HG03097 (cell line): ENCODE data around the gene ZNF213.

ENCODE experiments used
- ATAC-seq: cut with Tn5 transposase; IDR thresholded peaks from one replicate; pipeline ENCODE4 v1.9.1; 2021; ENCODE audit not compliant: unreplicated experiment, low FRiP score

Gene ZNF213, protein sequence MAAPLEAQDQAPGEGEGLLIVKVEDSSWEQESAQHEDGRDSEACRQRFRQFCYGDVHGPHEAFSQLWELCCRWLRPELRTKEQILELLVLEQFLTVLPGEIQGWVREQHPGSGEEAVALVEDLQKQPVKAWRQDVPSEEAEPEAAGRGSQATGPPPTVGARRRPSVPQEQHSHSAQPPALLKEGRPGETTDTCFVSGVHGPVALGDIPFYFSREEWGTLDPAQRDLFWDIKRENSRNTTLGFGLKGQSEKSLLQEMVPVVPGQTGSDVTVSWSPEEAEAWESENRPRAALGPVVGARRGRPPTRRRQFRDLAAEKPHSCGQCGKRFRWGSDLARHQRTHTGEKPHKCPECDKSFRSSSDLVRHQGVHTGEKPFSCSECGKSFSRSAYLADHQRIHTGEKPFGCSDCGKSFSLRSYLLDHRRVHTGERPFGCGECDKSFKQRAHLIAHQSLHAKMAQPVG

DNA sequence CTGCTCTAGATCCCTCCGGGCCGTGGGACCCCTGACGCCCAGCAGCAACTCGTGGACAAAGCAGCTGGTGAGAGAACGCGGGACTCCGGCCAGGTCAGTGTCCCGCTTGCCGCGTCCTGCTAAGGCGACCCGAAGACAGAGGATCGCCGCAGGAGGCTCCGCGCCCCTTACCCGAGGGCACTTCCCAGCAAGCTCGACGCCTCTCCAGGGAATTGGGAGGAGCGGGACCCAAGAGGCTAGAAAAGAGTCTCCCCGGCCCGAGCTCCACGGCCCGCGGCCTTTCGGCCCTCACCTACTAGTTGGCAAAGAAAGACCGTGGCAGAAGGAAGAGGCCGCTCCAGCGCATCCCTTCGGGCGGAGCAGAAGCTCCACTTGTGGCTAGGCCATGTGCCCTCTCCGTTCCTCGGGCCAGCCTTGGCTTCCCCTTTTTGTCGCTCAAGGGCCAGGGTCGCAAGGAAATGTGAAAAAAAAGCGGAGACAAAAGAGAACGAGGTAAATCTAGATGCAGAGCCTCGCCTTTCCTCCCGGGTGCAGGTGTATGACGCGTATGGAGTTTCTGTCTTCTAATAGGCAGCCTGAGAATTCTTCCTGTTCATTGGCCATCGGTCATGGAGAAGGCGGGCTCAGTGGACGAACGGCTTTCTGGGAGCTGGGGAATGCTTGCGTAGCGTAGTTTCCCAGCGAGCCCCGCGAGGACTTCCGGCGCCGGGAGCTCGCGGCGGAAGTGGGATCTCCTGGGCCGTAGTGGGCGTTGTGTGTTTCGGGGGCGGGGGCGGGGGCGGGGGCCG, at the start of gene ZNF213:
Gene ZNF213, plus strand, starts transcription at position 692 of the 788 bp plus-strand sequence. CDS start 2,252 bp downstream, outside the sequence.
- peak; percentile 85 for ATAC-seq

DNA sequence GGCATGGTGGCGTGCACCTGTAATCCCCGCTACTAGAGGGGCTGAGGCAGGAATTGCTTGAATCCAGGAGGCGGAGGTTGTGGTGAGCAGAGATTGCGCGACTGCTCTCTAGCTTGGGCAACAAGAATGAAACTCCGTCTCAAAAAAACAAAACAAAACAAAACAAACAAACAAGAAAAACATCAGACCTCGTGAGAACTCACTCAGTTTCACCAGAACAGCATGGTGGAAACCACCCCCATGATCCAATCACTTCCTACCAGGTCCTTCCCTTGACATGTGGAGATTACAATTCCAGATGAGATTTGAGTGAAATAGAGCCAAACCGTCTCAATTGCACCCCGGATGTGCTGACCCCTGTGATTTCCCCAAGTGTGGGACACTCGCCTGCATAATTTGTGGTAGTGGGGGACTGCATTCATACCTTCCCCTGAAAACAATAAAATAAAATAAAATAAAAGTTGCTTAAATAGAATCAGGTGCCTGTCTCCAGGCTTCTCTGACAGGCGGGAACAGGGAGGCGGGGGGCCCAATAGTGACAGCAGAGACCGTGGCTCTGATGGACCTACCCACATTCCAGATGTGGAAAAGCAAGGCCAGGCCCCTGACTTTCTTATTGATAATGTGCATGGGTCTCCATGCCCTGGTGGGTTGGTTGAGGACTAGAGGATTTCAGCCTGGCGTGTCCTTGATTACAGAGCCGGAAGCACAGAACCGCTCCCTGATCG, 48.8 kb upstream of the ZNF213 start:
- ATAC-seq: no peak

DNA sequence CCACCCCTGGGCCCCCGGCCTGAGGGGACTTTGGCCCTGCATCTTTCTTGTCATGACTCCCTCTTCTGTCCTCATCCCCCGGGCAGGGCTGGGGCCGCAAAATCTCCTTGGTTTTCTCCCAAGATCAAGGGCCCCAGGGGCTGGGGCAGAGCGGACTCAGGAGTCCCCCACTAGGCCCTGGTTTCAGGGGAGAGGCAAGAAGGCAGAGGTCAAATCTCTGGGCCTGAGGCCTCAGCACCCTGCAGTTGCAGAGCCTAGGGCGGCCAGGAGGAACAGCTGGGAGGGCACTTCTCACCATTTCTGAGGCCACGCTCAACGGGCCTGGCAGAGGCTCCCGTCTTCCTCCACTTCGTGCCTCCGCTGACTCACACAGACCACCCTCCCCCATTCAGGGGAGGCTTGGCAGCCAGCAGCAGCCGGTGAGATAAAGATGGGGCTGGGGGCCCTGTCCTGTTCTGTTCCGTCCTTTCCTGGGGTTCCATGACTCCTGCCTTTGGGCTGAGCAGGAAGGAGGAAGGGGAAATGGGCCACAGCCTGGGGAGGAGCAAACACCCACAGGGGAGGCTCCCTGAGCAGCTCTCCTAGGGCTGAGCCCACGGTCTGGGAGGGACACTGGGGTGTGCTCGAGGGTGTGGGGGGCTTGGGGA, 48.1 kb upstream of the ZNF213 start:
- ATAC-seq: no peak

DNA sequence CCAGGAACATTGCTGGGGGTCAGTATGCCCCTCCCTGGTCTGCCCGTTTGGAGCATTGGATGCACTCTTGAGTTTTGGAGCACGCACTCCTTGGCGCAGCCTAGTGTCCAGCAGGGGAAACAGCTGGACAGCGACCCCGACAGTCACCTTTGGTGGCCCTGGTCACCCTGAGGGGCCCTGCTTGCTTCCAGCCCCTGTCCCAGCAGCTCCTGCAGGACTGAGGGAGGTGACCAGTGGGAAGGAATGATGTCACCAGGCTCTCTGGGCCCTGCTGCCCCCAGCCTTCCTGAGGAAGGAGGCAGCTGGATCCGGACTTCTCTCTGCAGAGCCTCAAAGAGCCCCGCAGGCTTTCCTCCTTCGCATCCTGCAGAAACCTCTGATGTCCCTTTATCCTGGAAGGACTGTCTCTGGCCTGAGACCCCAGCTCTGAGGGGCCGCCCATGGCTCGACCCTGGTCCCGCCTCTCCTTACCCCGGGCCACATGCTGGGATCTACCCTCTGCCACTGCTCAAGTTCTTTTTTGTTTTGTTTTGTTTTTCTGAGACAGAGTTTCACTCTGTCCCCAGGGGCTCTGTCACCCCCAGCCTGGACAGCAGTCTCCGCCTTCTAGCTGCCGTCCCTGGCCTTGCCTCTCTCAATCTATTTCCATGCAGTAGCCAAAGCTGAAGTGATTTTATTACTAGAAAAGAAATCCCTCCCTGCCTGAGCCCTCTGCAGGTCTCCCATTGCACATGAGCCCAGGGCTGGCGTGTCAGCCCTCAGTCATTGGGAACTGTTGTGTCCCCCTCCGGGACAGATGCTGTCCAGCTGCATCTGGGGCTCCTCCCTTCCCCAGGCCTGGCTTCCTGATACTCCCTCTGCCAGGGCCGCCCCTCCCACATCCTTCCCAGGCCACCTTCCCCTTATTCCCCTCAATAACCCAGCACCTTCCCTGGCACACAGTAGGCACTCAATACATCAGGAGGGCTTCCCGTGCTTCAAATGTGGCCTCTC, 47.3 kb upstream of the ZNF213 start:
- ATAC-seq: no peak

DNA sequence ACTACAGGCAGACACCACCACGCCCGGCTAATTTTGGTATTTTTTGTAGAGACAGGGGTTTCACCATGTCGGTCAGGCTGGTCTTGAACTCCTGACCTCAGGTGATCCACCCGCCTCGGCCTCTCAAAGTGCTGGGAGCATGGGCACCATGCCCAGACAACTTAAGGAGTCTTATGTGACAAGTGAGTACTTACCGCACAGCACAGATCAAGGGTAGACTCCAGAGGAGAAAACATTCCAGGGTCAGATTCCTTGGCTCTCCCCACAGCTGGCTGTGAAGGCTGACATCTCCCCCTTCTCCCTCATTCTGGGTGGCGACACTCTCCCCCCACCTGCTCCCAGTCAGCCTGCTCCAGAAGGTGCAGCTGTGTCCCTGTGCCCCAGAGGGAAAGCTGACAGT, 46.4 kb upstream of the ZNF213 start:
- no peak for ATAC-seq

DNA sequence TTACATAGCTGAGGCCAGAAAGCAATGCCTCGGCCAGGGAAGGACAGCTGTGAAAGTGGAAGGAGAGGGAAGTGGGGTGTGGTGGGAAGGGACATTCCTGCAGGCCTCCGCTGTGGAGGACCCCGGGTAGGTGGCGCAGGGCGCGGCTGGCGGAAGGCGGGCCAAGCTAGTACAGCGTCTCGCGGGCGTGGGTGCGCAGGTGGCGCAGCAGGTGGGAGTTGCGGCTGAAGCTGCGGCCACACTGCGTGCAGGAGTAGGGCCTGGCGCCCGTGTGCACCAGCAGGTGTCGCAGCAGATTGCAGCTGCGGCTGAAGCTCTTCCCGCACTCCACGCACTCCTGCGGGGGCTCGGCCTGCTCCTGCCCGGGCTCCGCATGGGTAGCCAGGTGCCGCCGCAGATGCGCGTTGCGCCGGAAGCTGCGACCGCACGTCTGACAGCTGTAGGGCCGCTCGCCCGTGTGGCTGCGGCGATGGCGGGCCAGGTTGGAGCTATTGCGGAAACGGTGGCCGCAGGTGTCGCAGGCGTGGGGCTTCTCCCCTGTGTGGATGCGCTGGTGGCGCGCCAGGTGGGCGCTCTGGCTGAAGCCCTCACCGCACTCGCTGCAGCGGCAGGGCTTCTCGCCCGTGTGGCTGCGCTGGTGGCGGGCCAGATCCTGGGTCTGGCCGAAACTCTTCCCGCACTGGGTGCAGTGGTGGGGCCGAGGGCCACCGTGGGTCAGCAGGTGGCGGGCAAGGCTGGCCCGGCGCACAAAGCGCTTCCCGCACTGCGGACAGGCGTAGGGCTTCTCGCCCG, 45.7 kb upstream of the ZNF213 start:
- ATAC-seq: no peak

DNA sequence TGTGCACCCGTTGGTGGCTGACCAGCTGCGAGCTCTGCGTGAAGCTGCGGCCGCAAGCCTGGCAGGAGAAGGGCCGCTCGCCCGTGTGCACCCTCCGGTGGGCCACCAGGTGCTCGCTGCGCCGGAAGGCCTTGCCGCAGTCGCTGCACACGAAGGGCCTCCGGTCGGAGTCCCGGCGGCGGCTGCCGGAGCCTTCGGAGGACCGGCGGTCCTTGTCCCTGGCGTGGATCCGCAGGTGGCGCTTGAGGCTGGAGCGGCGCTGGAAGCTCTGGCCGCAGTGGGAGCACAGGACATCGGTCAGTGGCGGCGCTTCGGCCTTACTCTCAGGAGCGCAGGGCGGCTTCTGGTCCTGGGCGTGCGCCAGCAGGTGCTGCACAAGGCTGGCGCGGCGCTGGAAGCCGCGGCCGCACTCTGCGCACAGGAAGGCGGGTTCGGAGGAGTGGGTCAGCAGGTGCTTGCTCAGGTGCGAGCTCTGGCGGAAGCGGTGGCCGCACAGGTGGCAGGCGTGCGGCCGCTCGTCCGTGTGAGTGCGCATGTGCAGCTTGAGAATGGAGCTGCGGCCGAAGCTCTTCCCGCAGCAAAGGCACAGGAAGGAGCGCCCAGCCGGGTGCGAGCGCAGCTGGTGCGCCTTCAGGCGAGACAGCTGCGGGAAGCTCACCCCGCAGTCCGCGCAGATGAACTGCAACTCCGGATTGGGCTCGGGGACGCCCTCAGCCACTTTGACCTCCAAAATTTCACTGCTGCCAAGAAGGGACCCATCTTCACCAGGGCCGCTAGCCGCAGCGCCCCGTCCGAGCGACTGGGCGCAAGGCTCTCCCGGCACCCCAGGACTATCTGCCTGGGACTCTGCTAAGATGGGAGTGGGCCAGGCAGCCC, 44.9 kb upstream of the ZNF213 start:
- no peak for ATAC-seq

DNA sequence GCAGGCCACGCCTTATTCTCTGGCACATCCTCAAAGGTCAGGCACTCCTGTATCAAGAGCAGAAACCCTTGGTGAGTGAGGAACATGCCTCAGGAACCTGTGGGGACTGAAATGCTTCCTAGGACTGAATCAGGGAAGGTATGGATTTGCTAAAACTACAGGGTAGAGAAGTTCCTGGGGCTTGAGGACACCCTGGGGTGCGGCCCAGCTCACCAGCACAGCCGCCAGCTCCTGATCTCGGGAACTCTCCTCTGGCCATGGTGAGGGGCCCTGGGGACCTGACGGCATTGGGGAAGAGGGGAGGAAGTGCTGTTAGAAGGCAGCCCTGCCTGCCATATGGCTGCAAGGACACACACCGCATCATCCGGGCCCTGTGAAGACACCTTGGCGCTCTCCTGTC, 43.3 kb upstream of the ZNF213 start:
- ATAC-seq: no peak

DNA sequence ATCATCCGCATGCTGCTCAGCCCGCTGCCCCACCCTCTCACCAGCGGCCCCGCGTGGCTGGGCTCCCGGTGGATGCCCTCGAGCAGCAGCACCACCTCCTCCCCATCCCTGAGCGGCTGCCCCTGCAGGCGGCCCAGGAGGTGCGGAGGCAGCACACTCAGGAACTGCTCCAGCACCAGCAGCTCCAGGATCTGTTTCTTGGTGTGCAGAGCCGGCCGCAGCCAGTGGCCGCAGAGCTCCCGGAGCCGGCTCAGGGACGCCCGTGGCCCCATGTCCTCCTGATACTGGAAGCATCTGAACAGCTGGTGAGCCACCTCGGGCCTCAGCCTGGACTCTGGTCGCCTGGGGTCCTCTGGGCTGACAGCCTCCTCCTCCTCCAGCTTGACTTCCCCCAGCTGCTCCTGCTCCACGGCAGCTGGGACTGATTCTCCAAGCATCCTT, 42.3 kb upstream of the ZNF213 start:
- no peak for ATAC-seq

DNA sequence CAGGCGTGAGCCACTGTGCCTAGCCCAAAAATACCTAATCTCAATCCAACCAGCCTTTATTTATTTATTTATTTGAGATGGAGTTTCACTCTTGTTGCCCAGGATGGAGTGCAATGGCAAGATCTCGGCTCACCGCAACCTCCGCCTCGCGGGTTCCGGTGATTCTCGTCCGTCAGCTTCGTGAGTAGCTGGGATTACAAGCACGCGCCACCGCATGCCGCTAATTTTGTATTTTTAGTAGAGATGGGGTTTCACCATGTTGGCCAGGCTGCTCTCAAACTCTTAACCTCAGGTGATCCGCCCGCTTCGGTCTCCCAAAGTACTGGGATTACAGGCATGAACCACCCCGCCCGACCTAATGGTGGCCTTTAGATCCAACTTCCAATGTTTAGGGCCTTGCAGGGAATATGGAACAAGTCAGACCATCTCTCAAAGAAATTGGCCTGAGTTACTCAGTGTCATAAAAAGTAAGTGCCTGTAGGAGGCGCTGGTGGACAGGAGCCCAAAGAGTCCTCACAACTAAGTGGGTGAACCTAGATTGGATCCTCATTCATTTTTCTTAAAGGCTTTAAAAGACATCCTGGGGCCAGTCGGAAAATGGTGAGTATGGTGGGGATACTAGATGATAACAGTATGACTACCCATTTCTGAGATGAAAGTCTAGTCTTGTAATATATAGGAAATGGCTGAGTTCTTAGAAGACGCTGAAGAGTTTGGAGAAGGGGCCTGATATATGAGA, 40.4 kb upstream of the ZNF213 start:
- ATAC-seq: no peak

DNA sequence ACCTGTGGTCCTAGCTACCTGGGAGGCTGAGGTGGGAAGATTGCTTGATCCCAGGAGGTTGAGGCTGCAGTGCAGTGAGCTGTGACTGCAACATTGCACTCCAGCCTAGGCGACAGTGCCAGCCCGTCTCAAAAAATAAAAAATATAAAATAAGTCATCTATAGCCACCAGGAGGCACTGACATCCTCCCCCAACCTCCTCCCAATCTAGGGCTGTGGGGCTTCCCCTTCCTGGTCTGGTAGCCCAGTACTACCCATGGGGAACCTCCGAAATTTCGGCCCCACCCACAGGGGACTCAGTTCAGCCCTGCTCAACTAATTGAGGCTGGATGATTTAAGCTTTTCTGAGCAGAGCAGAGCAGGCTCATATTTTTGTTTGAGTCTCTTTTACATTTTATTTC, 39.0 kb upstream of the ZNF213 start:
- ATAC-seq: no peak

DNA sequence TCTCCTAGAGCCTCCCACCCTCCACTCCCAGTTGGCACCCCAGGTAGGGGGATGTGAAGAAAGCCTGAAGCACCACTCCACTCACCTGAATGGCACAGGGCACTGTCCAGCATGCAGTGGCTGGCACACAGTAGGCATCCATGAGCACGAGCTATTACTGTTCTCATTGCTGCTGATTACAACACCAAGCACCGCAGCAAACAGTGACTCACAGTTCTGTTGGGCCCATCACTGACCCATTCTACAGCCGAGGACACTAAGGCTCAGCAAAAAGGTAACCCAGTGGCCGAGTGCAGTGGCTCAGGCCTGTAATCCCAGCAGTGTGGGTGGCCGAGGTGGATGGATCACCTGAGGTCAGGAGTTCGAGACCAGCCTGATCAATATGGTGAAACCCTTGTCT, 38.5 kb upstream of the ZNF213 start:
- no peak for ATAC-seq

DNA sequence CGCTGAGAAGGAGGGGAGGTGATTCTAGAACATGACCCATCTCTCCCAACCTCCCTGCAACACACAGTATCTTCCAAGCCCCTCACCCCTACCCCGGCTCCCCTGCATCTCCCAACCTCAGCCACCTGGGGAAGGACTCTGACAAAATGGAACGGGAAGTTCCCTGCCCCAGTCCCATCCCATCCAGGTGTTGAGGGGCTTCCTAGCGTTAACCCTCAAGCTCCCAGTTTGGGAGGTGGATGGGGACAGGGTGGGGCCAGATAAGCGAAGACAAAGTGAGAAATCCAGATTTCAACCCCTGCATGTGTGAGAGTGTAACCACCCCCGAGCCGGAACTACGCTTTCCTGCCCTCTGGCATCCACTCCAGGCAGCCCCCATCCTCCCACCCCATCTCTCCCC, 37.6 kb upstream of the ZNF213 start:
- ATAC-seq: no peak

DNA sequence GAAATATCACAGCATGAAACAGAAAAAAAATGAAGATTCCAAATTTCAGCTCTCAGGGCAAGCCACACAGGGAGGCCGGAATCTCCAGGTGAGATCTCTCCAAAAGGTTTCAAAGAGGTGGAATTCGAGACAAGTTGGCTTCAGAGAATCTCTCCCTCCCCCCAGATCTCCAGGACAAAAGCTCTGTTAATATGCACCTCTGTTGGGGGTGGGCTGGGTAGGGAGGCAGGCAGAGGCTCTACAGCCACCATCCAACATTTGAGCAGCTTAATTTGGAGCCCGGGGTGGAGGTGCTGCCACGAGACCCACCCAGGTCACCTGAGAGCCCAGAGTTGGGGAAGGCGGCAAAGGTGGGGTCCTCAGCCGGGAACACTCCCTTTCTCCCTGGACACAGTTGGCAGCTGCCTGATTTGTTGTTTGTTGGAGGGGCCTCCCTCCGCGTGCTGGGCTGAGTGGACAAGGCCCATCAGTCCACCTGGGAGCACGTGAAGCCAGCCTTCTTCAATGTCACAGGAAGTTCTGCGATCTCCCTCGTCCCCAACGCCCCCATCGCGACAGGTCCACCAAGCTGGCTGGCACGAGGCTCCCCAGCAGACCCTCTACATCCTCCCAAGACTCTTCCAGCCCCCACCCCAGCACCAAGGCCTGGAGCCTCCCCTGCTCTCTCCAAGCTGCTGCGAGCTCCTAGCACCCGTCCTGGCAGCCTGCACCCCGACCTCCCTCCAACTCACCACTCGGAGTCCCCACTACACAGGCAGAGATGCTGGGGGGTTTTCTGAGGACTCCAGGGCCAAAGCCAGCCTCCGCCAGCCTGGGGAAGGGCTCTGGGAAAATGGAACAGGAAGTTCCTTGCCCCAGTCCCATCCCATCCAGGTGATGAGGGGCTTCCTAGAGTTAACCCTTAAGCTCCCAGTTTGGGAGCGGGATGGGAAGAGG, 36.1 kb upstream of the ZNF213 start, which contains the start of gene ZSCAN10:
Gene ZSCAN10, minus strand, starts transcription at position 836 of the 936 bp plus-strand sequence. CDS start 6,357 bp downstream, outside the sequence.
- ATAC-seq: no peak

DNA sequence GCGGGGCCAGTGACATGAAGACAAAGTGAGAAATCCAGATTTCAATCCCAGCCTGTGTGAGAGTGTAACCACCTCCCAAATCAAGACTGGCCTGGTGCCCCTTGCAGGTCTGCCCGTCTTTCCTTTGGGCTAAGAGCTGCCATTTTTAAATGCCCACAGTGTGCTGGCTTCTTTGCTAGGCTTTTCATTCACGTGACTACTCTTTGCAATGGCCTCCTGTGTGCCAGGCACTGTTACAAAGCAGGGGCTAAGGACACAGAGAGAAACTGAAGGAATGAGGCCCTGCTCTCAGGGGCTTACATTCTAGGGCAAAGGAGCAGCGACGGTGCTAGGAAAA, 35.5 kb upstream of the ZNF213 start:
- ATAC-seq: no peak
